ENCODE data around the gene ADARB2.
"Not testable (repeated sequence)": the region's sequence is repeated elsewhere in the genome, so short reads cannot be mapped to it uniquely, and the experiment has no call there.

DNA sequence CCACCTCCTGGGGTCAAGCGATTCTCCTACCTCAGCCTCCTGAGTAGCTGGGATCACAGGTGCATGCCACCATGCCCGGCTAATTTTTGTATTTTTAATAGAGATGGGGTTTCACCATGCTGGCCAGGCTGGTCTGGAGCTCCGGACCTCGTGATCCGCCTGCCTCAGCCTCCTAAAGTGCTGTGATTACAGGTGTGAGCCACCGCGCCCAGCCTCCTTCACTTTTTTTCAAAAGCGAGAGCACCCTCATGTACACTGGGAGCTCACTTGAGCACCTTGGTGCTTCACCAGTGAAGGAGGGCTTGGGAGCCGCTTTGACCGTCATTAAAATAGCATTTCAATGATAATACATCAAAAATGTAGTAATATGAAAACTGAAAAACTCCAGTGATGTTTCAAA, 578.8 kb downstream of the ADARB2 start:
- TF ChIP-seq, protein P1, sequence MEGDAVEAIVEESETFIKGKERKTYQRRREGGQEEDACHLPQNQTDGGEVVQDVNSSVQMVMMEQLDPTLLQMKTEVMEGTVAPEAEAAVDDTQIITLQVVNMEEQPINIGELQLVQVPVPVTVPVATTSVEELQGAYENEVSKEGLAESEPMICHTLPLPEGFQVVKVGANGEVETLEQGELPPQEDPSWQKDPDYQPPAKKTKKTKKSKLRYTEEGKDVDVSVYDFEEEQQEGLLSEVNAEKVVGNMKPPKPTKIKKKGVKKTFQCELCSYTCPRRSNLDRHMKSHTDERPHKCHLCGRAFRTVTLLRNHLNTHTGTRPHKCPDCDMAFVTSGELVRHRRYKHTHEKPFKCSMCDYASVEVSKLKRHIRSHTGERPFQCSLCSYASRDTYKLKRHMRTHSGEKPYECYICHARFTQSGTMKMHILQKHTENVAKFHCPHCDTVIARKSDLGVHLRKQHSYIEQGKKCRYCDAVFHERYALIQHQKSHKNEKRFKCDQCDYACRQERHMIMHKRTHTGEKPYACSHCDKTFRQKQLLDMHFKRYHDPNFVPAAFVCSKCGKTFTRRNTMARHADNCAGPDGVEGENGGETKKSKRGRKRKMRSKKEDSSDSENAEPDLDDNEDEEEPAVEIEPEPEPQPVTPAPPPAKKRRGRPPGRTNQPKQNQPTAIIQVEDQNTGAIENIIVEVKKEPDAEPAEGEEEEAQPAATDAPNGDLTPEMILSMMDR (IDR thresholded peaks at IDR 0.05; ENCODE audit: low read depth, low read length, missing input control) = not testable (repeated sequence)
- TF ChIP-seq EGR1 (IDR thresholded peaks at IDR 0.05; ENCODE audit: low read depth in 2 of 2); SP1 (IDR thresholded peaks at IDR 0.05); RXRA (IDR thresholded peaks at IDR 0.05); RAD21 (IDR thresholded peaks at IDR 0.05); MAX (IDR thresholded peaks at IDR 0.05); GABPA (IDR thresholded peaks at IDR 0.05 in 1 of 2, conservative IDR thresholded peaks at IDR 0.05 in 1 of 2): not testable (repeated sequence)
- TF ChIP-seq, protein P2, sequence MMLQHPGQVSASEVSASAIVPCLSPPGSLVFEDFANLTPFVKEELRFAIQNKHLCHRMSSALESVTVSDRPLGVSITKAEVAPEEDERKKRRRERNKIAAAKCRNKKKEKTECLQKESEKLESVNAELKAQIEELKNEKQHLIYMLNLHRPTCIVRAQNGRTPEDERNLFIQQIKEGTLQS (IDR thresholded peaks at IDR 0.05) = not testable (repeated sequence)
